ENCODE data around the gene FUS. TPM values are rescaled to one million over a fixed set of nuclear protein-coding genes. Genes with fewer than 3 reads are reported as not detected.
"Not testable (repeated sequence)": the region's sequence is repeated elsewhere in the genome, so short reads cannot be mapped to it uniquely, and the experiment has no call there.

The FUS gene
- total RNA-seq: 718 and 732 TPM in 2 replicates

DNA sequence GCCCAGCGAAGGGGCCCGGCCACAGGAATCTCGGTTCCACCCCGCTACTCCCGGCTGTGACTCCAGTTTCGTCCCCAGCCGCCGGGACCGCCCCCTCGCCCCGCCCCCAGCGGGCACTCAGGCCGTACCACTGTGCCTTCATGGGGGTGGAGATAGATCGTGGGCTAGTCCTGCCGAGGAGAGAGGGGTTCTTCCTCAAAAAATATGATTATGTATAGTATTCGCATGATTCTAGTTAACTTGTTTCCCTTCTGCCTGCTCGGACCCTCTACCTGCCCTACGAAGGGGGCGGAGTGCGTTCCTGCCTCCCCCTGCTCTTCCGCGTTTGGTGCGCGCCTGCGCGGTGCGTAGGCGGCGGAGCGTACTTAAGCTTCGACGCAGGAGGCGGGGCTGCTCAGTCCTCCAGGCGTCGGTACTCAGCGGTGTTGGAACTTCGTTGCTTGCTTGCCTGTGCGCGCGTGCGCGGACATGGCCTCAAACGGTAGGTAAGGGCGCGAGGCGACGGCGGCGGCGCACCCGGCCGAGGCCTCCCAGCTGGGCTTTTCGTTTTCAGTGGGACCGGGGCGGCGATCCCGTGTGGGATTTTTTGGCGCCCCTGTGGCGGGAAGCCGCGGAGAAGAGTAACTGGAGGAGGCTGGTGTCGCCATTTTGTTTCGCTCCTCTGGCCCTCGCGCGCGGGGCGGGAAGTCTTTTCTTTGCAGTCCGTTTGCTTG, at the start of gene FUS:
TSS of gene FUS (plus strand) at position 393 of the 713 bp plus-strand sequence. CDS start at position 469, 76 bp downstream.
- intact Hi-C loops (cut with micrococcal nuclease): loop anchor here (1.0 to 5.0 kb wide), 11 partner anchors 38 to 687 kb away; partner anchors contain the start of genes ARMC5, FBXL19, ITGAX and KAT8

DNA sequence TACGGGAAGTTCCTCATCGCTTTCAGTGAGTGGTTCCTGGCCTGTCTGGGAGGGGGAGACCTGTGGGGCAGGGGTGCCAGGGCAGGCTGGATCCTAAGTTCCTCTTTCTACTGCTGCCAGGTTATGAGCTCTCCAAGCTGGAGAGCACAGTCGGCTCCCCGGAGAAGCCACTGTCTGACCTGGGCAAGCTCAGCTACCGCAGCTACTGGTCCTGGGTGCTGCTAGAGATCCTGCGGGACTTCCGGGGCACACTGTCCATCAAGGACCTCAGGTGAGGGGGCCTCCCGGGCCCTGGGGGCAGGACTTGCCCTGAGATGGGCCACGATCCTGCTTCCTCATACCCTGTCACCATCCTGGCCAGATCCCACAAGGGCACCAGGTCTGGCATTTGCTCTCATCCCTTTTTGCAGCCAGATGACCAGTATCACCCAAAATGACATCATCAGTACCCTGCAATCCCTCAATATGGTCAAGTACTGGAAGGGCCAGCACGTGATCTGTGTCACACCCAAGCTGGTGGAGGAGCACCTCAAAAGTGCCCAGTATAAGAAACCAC, 49.5 kb upstream of the FUS start:
- intact Hi-C loops (cut with micrococcal nuclease): no loop called here

DNA sequence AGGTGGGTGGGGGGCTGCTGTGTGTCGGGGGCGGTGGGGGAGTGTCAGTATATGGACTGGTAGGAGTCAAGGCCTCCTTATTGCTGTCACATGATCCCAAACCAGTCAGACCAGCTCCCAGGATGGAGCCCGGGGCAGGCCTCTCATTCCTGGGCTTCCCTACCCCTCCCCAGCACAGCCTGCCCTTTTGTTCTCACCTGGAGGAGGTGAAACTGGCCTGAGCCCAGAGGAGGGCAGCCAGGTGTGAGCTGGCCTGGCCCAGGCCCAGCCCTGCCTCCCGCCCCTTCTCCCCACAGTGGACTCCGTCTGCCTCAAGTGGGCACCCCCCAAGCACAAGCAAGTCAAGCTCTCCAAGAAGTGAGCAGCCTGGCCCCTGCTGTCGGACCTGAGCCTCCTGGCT, 49.0 kb upstream of the FUS start:
- intact Hi-C loops (cut with micrococcal nuclease): no loop called here

DNA sequence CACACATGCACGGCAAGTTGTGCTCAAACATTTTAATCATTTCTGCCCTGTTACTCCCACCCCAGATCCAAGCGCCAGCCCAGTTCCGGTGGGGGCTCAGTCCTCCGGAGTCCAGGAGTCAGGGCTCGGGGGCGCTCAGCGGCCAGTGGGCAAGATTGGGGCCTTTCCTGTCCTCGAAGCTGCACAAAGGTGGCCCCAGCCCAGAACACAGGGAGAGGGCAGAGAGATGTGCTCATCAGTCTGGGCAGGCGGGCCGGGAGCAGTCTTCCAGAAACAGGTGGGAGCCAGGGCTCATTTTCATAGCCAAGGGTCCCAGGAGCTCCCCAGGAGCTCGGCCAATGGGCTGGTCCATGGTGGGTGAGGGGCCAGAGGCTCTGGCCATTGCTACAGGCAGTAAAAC, 48.5 kb upstream of the FUS start:
- intact Hi-C loops (cut with micrococcal nuclease): no loop called here

DNA sequence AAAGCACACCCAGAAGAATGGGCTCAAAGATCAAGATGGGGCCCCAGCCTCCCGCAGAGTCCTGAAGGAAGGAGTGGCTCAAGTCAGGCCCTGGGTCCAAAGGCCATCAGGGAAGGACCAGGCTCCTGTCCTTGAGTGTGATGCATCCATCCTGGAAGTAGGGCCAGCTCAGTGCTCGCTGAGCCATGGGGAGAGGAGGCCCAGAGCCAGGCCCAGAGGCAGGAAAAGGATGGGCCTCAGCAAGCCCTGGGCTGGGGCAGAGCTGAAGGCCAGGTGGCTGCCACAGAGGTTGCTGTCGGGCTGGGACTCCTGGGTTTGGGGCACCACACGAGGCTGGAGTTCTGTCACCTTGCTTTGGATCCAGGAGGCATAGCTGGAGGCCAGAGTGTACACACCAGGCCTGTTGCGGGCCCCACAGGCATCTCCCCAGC, 48.1 kb upstream of the FUS start:
- intact Hi-C loops (cut with micrococcal nuclease): no loop called here

DNA sequence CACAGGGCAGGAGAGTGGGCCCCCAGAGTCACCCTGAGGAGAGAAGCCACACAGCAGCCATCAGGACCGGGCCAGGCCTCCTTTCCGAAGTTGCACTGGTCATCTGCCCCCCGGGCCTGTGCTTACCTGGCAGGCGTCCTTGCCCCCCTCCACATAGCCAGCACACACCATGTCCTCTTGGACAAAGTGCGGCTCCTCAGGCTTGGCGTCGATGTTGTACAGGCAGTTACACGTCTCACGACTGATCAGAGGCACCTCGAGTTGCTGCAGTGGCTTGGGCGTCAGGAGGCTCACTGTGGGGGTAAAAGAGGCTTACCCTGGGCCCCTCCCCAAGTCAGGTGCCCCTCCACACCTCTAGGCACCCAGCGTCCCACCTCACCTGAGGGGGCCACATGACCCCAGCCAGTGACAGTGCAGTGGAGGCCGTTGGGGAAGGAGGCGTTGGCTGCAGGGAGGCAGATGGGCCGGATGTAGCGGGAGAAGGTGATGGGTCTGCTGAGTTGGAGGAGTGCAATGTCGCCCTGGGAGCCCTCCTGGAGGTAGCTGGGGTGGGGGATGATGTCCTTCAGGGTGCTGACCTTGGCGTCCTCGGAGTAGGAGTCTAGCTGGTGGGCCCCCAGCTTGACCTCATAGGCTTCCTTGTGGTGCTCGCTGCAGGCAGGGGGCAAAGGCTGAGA, 47.5 kb upstream of the FUS start:
- intact Hi-C loops (cut with micrococcal nuclease): no loop called here

DNA sequence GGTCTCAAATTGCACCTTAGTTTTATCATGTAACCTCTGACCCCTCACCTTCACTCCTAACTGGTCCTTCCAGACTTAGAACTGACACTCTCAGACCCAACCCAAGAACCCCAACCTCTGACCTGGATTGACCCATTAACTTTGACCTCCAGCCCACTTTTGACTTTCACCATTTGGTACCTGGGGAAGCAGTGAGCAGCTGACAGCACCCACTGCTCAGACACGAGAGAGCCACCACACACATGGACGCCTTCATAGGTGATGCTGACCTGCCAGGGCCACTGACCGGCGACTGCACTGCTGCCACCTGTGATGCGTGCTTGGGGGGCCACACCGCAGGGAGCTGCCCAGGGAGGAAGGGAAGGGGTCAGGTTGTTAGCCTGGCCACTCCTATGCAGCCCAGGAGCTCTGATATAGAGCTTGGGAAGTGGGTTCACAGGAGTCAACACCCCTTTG, 46.9 kb upstream of the FUS start:
- intact Hi-C loops (cut with micrococcal nuclease): no loop called here

DNA sequence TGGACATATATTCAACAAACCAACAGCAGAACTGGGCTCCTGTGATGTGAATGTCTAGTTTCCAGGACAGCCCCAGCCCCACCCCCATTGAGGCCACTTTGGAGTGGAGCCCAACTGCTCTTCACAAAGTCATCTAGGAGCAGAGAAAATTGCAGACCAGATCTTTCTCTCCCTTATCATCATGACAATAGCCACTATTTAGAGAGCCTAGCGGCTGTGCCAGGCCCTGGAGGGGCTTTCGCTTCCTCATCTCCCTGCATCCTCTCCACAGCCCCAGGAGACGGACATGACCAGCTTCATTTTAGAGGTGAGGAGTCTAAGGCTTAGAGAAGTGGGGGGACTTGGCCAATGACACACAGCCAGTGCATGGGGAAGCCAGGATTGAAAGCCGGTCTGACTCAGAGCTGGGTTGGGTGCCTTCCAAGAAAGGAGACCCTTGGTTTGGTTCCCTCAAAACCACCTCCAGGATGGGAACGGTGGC, 45.8 kb upstream of the FUS start:
- intact Hi-C loops (cut with micrococcal nuclease): no loop called here

DNA sequence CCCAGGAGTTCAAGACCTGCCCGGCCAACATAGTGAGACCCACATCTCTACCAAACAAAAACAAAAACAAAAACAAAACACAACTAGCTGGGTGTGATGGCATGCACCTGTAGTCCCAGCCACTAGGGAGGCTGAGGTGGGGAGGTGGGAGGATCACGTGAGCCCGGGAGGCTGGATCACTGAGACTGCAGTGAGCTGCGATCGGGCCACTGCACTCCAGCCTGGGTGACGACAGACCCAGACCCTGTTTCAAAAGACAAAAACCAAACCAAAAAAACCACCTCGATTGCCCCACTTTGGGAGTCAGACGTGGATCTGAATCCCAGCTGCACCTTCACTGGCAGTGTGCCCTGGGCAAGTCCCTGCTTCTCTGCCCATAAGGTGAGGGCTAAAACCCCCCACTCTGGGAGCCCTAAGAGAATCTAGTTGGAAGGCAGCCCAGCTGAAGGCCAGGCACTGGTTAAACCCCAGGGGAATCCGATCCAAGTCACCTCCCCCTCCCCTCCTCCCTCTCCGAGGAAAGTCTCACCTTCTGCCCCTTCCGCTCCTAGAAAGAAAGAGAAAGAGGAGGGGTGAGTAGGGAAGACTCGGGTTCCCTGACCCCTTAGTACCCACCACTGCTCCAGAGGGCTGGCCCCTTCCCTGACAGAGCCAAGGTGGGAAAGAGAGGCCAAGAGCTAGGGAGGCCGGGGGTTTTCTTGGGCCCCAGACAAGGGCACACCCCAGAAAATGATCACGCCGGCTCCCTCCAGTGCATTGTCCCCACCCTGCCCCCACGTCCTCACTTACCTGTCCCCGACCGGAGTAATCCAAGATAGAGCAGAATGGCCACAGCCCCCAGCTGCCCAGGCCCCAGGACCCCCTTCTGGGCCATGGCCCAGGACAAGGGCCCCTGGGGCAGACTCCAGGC, 45.1 kb upstream of the FUS start:
- intact Hi-C loops (cut with micrococcal nuclease): no loop called here

DNA sequence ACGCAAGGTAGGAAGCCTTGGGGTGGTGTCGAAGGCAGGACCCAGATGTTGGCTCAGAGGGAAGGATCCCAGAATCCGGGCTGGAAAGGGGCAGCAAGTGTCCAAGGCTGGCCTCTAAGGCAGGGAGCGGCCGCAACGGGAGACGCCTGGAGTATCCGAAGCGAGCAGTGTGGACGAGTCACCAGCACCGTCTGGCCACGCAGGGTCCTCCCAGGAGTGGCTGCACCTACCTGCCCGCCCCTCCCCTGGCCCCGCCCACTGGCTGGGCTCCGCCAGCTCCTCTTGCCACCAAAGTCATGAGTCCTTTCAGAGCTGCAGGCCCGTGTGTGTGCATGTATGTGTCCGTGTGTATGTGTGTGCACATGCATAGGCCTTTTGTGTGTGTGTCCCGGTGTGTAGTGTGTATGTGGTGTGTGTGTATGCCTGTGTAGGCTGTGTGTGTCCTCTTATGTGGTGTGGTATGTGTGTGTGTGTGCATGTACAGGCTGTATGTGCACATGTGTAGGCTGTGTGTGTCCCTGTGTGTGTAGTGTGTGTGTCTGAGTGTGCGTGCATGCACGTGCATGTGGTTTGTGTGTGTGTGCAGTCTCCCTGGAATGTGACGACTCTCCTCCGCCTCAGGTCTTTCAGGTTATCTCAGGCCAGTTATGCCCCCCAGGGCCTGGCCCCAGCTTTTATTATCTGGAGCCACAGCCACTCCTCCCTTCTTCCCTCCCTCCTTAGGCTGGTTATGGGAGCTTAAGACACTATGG, 44.2 kb upstream of the FUS start, which contains the start of gene PRSS8:
TSS of gene PRSS8 (minus strand) at position 193 of the 752 bp plus-strand sequence. CDS start 229 bp downstream, outside the sequence.
- intact Hi-C loops (cut with micrococcal nuclease): no loop called here

DNA sequence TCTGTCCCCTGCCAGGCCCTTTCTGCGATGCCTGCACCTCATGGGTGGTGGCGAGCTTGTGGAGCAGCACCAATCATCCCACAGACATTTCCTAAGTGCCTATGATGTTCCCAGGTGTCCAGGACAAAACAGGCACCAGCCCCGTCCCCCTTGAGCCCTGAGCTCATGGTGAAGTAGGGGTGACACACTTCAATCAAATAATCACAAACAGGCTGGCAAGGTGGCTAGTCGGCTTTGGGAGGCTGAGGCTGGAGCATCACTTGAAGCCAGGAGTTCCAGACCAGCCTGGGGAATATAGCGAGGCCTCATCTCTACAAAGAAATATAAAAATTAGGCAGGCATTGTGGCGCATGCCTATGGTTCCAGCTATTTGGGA, 43.7 kb upstream of the FUS start:
- intact Hi-C loops (cut with micrococcal nuclease): no loop called here

DNA sequence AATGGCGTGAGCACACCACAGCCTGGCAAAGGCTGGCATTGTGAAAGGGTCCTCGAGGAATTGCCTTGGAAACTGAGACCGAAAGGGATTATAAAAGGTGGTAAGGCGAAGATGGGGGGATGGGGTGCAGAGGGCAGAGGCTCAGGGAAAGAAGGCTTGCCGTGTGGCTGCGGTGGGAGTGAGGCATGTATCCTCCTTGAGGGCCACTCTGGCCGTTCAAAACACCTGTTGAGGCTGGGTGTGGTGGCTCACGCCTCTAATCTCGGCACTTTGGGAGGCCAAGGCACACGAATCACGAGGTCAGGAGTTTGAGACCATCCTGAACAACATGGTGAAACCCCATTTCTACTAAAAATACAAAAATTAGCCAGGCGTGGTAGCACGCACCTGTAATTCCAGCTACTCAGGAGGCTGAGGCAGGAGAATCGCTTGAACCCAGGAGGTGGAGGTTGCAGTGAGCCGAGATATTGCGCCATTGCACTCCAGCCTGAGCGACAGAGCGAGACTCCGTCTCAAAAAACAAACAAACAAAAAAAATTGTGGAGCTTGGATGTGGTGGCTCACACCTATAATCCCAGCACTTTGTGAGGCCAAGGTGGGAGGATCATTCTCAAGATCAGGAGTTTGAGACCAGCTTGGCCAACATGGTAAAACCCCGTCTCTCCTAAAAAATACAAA, 43.0 kb upstream of the FUS start:
- intact Hi-C loops (cut with micrococcal nuclease): not testable (repeated sequence)

DNA sequence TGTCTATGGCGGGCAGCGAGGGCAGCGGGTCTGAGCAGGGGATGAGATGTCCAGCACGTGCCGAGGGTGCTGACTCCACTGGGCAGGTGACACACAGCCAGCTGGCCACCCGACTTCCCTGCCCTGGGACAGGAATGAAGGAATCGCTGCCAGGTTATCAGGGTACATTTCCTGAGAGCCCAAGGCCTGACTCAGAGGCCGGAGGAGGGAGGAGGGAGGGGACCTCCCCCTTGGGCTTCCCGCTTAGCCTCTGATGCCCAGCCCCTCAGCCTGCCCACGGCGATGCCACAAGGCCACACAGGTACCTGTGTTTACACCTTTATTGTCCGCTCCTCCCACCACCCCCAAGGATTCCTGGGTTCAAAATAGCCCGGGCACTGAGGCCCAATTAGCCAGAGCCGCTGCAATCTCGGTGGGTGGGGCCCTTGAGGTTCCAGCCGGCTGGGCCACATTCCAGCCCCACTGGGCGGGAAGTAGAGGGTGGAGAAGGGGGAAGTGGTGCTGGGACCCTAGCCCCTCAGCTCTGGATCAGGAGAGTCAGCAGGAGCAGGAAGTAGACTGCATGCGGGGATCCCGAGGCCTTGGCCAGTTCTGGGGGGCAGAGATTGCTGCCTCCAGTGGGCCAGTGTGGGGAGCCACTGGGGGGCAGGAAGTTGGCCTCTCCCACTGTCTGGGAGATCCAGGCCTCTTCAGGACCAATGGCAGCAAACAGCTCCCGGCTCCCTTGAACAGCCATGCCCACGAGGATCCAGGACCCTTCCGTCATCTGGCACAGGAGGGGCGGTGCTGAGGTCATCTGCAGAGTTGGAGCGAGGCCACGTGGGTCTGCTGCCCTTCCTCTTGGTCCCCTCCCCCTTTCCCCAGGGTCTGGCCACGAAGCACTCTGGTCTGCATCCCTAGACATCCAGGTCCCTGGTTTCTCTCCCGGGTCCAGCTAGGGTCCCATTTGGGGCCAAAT, 41.0 kb upstream of the FUS start:
- intact Hi-C loops (cut with micrococcal nuclease): no loop called here

DNA sequence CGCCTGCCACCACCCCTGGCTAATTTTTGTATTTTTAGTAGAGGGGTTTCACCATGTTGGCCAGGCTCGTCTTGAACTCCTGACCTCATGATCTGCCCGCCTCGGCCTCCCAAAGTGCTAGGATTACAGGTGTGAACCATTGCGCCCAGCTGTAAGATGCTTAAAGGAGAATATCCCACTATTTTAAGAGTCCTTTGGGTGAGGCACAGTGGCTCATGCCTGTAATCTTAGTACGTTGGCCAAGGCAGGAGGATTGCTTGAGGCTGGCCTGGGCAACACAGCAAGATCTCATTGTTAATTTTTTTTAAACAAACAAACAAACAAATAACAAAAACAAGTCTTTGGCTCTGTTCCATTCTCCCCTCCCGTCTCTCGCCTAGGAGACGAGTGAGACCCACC, 38.9 kb upstream of the FUS start:
- intact Hi-C loops (cut with micrococcal nuclease): loop anchor here (5.0 kb wide), 1 partner anchor 301 kb away; the partner anchor contains the start of gene ZNF843

DNA sequence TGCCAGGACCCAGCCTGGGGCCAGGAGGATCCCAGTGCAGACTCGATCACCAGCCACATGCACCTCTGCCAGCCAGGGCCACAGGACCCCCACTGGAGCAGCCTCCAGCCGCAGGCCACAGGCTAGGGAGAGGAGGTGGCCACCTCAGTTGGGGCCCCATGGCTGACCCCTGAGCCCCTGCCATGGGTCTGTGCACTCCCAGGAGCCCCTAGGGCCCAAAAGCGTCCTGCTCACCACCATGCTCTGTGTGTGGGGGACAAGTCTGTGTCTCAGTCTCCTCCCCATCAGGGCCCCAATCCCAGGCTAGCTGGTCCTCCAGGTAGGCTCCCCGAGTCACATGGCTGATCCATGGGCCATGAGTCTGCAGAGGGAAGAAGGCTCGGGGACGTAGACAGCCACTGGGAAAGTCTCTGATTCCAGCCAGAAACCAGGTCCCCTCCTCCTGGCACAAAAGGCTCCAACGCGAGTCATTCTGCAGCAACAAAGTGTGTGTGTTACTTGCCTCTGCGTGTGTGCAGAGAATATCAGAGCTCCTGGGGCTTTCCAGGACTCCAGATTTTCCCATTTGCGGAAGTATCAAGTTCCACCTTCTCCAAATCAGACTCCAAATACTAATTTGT, 38.3 kb upstream of the FUS start:
- intact Hi-C loops (cut with micrococcal nuclease): loop anchor here (1.0 to 5.0 kb wide), 18 partner anchors 18 to 728 kb away; partner anchors contain the start of genes ARMC5, BCKDK, CFAP119 and FBXL19

DNA sequence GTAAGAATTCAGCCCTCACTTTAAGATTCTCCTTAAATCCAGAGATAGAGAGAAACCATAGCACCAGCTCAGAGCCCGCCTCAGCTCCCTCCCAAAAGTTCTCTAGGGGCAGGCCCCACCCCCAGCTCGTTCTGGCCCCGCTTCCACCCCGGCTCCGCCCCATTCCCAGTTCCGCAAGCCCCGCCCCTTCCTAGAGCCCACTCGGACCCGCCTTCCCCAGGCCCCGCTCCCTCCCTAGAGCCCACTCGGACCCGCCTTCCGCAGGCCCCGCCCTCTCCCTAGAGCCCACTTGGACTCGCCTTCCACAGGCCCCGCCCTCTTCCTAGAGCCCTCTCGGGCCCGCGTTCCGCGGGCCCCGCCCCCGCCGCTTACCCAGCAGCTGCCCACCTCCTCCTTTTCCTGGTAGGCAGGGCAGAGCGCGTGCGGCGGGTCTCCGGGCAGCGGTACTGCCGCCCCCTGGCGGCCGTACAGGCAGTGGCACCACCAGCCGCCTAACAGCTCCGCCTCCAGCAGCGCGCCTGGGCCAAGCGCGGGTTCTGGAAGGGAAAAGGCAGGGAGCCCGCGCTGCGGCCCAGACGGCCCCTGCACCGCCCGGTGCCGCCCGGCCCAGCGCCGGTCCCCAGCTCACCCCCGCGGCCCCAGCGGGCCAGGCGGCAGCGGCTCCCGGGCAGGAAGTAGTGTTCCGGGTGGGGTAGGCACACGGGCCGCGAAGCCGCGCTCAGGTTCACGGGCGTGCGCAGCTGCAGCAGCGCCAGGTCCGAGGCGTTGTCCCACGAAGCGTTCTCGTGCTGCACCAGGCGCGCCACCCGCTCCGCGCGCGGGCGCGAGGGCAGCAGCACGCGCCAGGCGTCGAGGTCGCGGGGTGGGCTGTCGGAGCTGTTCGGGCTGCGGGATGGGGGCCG, 37.6 kb upstream of the FUS start:
- intact Hi-C loops (cut with micrococcal nuclease): loop anchor here (1.0 to 5.0 kb wide), 18 partner anchors 17 to 727 kb away; partner anchors contain the start of genes ARMC5, BCKDK, CFAP119 and FBXL19
